Measurements from ENCODE around the gene BIRC2. TPM values are rescaled to one million over a fixed set of nuclear protein-coding genes. Genes with fewer than 3 reads are reported as not detected.

Gene BIRC2
- total RNA-seq, 1 experiment from 2014 or later = 76.8 TPM

GRCh38 chr11:102408339-102408738 lies 61.3 kb downstream of the BIRC2 start:
- no peak for DNase-seq (ENCODE audit: low read depth, low spot score)
- no TSS peak for BruUV-seq (replicated peaks)

GRCh38 chr11:102410382-102410784 lies 63.4 kb downstream of the BIRC2 start:
- ATAC-seq (peak; percentile 58), DNase-seq (ENCODE audit: low read depth, low spot score) (no peak)
- intact Hi-C loops (cut with micrococcal nuclease; ENCODE audit: unreplicated experiment) (loop anchor here (5.0 kb wide), 2 partner anchors 42 to 202 kb away; partner anchors contain the start of gene TMEM123), in situ Hi-C loops (cut with HindIII; ENCODE audit: low pct_unique_long_range_greater_than_20kb, low sequenced_read_pairs) (no loop called here)
- Histone ChIP-seq H3K9me3 (ENCODE audit: control insufficient read depth, insufficient read depth, low read depth, low read length) (no peaks in the 10 kb centered on the region), H3K4me1 (ENCODE audit: control insufficient read depth, insufficient read depth, low read length) (peaks cover 56% of the 10 kb centered on the region), H3K27ac (ENCODE audit: low read length) (peak overlapping the region; percentile 65), H3K36me3 (ENCODE audit: control insufficient read depth, insufficient read depth, low read length) (0 out of 2 replicates have a peak, but pooled peaks cover 3% of the 10 kb centered on the region), H3K4me3 (ENCODE audit: low read depth in 2 of 2, low read length in 2 of 2) (no peak overlapping the region), H3K27me3 (ENCODE audit: control insufficient read depth, insufficient read depth, low read length) (no peaks in the 10 kb centered on the region)
- CTCF ChIA-PET = interaction anchor here (1.0 kb wide), 1 partner anchor 203 kb away, joined by 3 read pairs; no protein-coding TSS in a partner anchor
- TF ChIP-seq CTCF (IDR thresholded peaks at IDR 0.05) = no peak
- TF ChIP-seq REST (IDR thresholded peaks at IDR 0.05; ENCODE audit: insufficient read depth in 1 of 2, low read depth in 2 of 2, low read length in 1 of 2) = no peak
- TF ChIP-seq POLR2AphosphoS5 (IDR thresholded peaks at IDR 0.05; ENCODE audit: low read depth, low read length) = peak; percentile 33; the same call in 1 of the 2 replicates
- no peak for TF ChIP-seq TCF7L2 (IDR thresholded peaks at IDR 0.05; ENCODE audit: low read depth, low read length)
- POLR2A ChIA-PET = interaction anchor here (0.6 to 0.7 kb wide), 2 partner anchors 83 to 115 kb away, joined by 4 to 6 read pairs; no protein-coding TSS in a partner anchor
- BruUV-seq (replicated peaks) = no TSS peak

More at GRCh38 chr11:102408339-102408738, 61.3 kb downstream of the BIRC2 start:
- H3K4me1 ChIP-seq (ENCODE audit: control insufficient read depth, insufficient read depth, low read length) = peaks cover 69% of the 10 kb centered on the region
- in situ Hi-C loops (cut with HindIII; ENCODE audit: low pct_unique_long_range_greater_than_20kb, low sequenced_read_pairs) (no loop called here), intact Hi-C loops (cut with micrococcal nuclease; ENCODE audit: unreplicated experiment) (no loop called here)
- H3K36me3 ChIP-seq (ENCODE audit: control insufficient read depth, insufficient read depth, low read length) = 0 out of 2 replicates have a peak, but pooled peaks cover 3% of the 10 kb centered on the region
- H3K27ac ChIP-seq (ENCODE audit: low read length) = peak overlapping the region; percentile 75
- TF ChIP-seq TCF7L2 (IDR thresholded peaks at IDR 0.05; ENCODE audit: low read depth, low read length) (no peak), SIN3A (IDR thresholded peaks at IDR 0.05; ENCODE audit: borderline replicate concordance, insufficient read depth, low read depth, low read length) (no peak), REST (IDR thresholded peaks at IDR 0.05; ENCODE audit: insufficient read depth in 1 of 2, low read depth in 2 of 2, low read length in 1 of 2) (no peak), POLR2AphosphoS5 (IDR thresholded peaks at IDR 0.05; ENCODE audit: low read depth, low read length) (no peak), CTCF (IDR thresholded peaks at IDR 0.05) (no peak)
- ATAC-seq = no peak
- CTCF ChIA-PET = interaction anchor here (0.7 to 1.0 kb wide), 2 partner anchors 205 to 258 kb away, joined by 3 read pairs; no protein-coding TSS in a partner anchor
- POLR2A ChIA-PET = no interaction called here
- H3K4me3 ChIP-seq (ENCODE audit: low read depth in 2 of 2, low read length in 2 of 2) = no peak overlapping the region
- H3K27me3 ChIP-seq (ENCODE audit: control insufficient read depth, insufficient read depth, low read length) = no peaks in the 10 kb centered on the region
- H3K9me3 ChIP-seq (ENCODE audit: control insufficient read depth, insufficient read depth, low read depth, low read length) = no peaks in the 10 kb centered on the region
